Endothelial cell (in vitro differentiated cells): Measurements from ENCODE around the gene ME1. TPM values are rescaled to one million over a fixed set of nuclear protein-coding genes. Genes with fewer than 3 reads are reported as not detected.
"Not testable (repeated sequence)": the region's sequence is repeated elsewhere in the genome, so short reads cannot be mapped to it uniquely, and the experiment has no call there.

Experiments used
- DNase-seq: peaks from one replicate; pipeline ENCODE4 v3.0.0; 2021; ENCODE audit warnings: low spot score
- H3K27ac Mint-ChIP-seq: one replicate; pipeline ENCODE4 v1.8.0; 2021; ENCODE audit warnings: mixed read lengths, inconsistent platforms; ENCODE audit not compliant: unreplicated experiment
- H3K27me3 Mint-ChIP-seq: one replicate; pipeline ENCODE4 v1.8.0; 2021; ENCODE audit warnings: mild to moderate bottlenecking, moderate library complexity, mixed read lengths, inconsistent platforms; ENCODE audit not compliant: unreplicated experiment
- H3K36me3 Mint-ChIP-seq: one replicate; pipeline ENCODE4 v1.8.0; 2021; ENCODE audit warnings: mild to moderate bottlenecking, low read depth, mixed read lengths, inconsistent platforms; ENCODE audit not compliant: unreplicated experiment
- H3K4me1 Mint-ChIP-seq: one replicate; pipeline ENCODE4 v1.8.0; 2021; ENCODE audit warnings: mild to moderate bottlenecking, mixed read lengths, inconsistent platforms; ENCODE audit not compliant: unreplicated experiment
- H3K4me3 Mint-ChIP-seq: one replicate; pipeline ENCODE4 v1.8.0; 2021; ENCODE audit warnings: mild to moderate bottlenecking, mixed read lengths, inconsistent platforms; ENCODE audit not compliant: unreplicated experiment
- H3K9me3 Mint-ChIP-seq: one replicate; pipeline ENCODE4 v1.8.0; 2021; ENCODE audit warnings: mixed read lengths, inconsistent platforms; ENCODE audit not compliant: unreplicated experiment
- CTCF ChIP-seq: fragments of 200-600 bp; sonication (generic); IDR thresholded peaks from one replicate; pipeline ENCODE4 v1.5.0; 2021; ENCODE audit warnings: antibody characterized with exemption; ENCODE audit not compliant: unreplicated experiment
- total RNA-seq: library from RNA; stranded (reverse); fragmentation: NEBNext Ultra II Directional; extraction: Animal tissue kit (Norgen Biotek cat#: 25700); gene quantifications from one replicate; pipeline ENCODE4 v1.2.1, GENCODE V29; 2021; ENCODE audit not compliant: unreplicated experiment

The ME1 gene
- total RNA-seq, 1 donor from 2014 or later: 13.4 TPM

- Mint-ChIP-seq H3K9me3 (no peaks in the 10 kb centered on the region), H3K4me1 (peaks cover 18% of the 10 kb centered on the region), H3K36me3 (peaks cover 14% of the 10 kb centered on the region), H3K27me3 (peaks cover 4% of the 10 kb centered on the region), H3K4me3 (peak overlapping the region; percentile 70), H3K27ac (no peak overlapping the region)
- TF ChIP-seq CTCF: no peak
- DNase-seq: peak; percentile 62
These were observed 236.9 kb downstream of the ME1 start for GRCh38 chr6:83193747-83194566.

- DNase-seq: peak; percentile 89
- Mint-ChIP-seq H3K36me3 (peaks cover 14% of the 10 kb centered on the region), H3K9me3 (no peaks in the 10 kb centered on the region), H3K27me3 (peaks cover 4% of the 10 kb centered on the region), H3K27ac (peak within 1 kb of the TSS; percentile 83), H3K4me1 (peaks cover 16% of the 10 kb centered on the region), H3K4me3 (peak within 1 kb of the TSS; percentile 98)
- TF ChIP-seq CTCF: no peak
These were observed 237.7 kb downstream of the ME1 start, which contains the start of the genes PGM3 and RWDD2A for GRCh38 chr6:83192871-83193746. Gene PGM3 (minus strand): TSS chr6:83193265. CDS start chr6:83191012, 2,253 bp downstream. Gene RWDD2A (plus strand): TSS chr6:83193357. CDS start chr6:83194452, 1,095 bp downstream.

- Mint-ChIP-seq H3K4me1 (peaks cover 16% of the 10 kb centered on the region), H3K27ac (peak overlapping the region; percentile 83), H3K36me3 (peaks cover 12% of the 10 kb centered on the region), H3K4me3 (peak overlapping the region; percentile 98), H3K27me3 (peaks cover 4% of the 10 kb centered on the region), H3K9me3 (no peaks in the 10 kb centered on the region)
- no peak for DNase-seq
- no peak for TF ChIP-seq CTCF
These were observed 238.4 kb downstream of the ME1 start for GRCh38 chr6:83192456-83192855.

GRCh38 chr6:83191974-83192373 lies 238.9 kb downstream of the ME1 start:
- not testable (repeated sequence) for H3K27ac Mint-ChIP-seq, DNase-seq, H3K36me3 Mint-ChIP-seq, H3K27me3 Mint-ChIP-seq, H3K9me3 Mint-ChIP-seq
- Mint-ChIP-seq H3K4me3 (peak overlapping the region; percentile 98), H3K4me1 (peaks cover 16% of the 10 kb centered on the region)

- Mint-ChIP-seq H3K27me3 (peaks cover 4% of the 10 kb centered on the region), H3K27ac (no peak overlapping the region), H3K9me3 (no peaks in the 10 kb centered on the region), H3K36me3 (peaks cover 12% of the 10 kb centered on the region), H3K4me3 (no peak overlapping the region), H3K4me1 (peaks cover 16% of the 10 kb centered on the region)
- no peak for DNase-seq
- no peak for TF ChIP-seq CTCF
These were observed 240.2 kb downstream of the ME1 start for GRCh38 chr6:83190626-83191025.
